CD4-positive, alpha-beta T cell treated with Interleukin-15 for 1 hour (primary cell): ENCODE data around the gene SEMA5A.

ENCODE experiments used
- DNase-seq: peaks from one replicate; pipeline ENCODE4 v3.0.0-alpha.2; 2020

The SEMA5A gene

GRCh38 chr5:9314558-9314957 lies 231.3 kb downstream of the SEMA5A start:
- no peak for DNase-seq

DNA sequence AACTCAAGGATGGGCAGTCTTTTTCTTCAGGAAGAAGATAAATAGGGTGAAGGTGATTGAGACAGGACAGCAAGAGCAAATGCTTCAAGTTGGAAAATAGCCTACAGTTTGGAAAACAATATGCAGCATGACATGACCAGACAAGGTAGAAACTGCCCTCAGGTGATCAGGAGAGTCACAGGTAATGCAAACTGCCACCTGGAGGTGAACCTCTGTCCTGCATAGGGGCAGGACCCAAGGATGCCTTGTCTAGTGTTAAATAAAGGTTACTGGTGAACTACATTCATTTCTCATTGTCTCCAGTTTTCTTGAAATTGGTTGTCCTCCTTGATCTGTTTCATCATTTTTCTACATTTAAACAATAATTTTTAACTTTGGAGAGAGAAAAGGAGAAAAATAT lies 232.1 kb downstream of the SEMA5A start:
- no peak for DNase-seq

GRCh38 chr5:9307150-9307549 lies 238.7 kb downstream of the SEMA5A start:
- DNase-seq = no peak

DNA sequence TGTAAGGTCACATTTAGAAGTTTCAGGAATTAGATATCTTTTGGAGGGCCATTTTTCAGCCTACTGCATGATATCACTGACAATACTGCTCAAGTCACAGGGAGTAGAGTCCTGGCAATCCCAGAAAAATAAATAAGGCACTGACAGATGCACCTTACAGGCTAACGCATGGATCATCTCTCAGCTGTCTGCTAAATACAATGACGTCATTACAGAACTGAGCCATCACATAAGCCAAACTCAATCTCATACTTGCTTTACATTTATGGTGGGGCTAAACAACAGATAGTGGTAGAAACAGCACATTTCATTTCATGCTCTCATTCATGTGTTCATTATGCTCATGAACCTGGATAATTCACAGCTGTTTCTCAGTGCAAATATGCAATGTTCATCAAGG lies 243.7 kb downstream of the SEMA5A start:
- no peak for DNase-seq

- DNase-seq = no peak
These were observed 244.7 kb downstream of the SEMA5A start for GRCh38 chr5:9301200-9301599.

- no peak for DNase-seq
These were observed 248.7 kb downstream of the SEMA5A start for GRCh38 chr5:9297134-9297533.

DNA sequence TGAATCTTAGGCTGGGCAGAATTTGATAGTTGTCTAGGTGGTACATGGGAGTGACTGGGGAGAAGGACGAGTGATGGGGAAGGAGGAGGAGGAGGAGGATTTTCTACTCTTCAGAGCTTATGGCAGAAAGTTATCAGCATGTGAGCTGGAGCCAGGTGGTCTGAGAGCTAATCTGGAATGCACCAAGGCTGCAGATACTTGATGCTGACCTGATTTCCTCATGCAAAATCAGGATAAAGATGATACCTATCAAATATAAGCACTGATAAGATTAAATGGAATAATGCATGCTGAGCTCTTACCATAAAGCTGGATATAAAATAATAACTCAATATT lies 250.4 kb downstream of the SEMA5A start:
- no peak for DNase-seq

DNA sequence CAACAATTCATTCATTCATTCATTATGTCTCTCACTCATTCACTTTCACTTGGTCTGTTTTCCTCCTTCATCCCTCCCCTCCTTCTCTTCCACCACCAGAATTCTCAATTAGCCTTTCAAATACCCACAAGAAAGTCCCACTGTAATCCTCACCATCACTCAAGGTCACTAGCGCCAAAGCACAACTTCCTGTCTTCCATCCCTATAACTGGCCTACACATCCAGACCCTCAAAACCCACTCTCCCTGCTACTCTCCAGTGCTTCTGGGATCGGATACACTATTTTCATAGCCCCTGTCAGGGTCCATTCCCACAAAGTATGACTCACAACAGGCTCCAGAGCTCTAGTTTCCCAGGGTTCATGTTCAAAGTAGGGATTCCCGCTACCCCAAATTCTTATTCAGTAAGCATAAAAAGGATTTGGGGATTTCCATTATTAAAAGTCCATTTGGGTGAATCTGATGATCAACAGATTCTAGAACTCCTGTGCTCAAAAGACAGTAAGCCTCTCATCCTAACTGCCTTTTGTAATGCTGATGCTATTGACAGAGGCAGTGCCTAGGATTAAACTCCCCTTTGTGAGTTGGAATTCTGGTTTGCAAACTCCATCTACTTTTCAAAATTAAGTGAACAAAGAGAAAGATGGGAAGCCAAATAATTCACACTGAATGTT lies 250.9 kb downstream of the SEMA5A start:
- DNase-seq = no peak

DNA sequence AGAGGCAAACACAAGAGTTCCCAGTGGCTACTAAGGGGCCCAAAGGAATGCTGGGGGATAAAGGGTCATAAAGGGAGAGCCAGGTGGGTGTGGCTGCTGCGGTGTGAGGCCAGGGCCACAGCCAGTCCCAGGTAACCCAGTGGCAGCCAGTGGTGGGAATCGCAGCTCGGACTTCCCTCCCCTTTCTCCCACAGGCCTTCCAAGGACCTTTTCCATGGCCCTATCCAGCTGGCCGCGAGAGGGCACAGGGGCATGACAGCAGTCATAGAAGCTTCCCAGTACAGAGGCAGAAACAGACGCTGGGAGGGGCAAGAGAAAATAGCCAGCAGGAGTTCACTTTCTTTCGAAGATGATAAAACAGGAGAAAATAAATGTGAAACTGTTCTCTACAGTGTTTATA lies 257.6 kb downstream of the SEMA5A start:
- no peak for DNase-seq

DNA sequence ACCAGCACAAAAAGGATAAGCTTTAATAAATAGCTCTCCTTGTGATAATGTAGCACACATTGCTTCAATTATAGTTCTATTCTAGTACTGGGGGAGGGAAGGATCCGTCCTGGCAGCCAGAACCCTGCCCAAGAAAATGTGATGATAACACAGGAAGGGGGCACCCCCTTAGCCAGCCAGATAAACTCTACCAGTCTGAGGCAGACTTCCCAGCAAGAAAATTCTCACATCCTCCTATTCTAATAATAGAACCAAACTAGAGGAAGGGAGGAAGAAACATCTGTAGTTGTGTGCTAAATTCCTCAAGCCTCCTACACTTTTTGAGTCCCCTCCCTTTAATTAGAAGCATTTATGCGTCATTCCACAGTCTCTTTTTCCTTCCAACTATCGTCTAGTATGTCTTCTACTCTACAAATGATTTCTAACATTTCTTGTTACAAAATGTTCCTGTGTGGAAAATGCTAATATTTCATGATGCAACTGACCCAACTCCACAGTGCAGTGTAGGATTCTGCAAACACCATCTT lies 261.0 kb downstream of the SEMA5A start:
- no peak for DNase-seq

DNA sequence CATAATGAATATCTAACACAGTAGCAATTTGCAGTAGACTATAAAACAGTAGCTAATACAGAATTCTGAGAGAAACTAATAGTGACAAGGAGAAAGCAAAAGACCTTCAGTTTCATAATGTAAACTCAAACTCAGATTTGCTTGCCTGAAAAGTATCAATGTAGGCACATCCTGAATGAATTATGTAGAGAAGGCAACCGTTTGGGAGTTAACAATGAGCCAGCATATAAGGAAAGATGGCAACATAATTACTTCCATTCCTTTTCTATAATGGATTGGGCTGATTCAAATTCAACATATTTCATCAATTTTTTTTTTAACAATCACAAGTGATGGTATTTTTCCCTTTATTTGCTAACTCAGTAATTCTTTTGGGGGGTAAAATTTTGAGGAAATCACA lies 261.6 kb downstream of the SEMA5A start:
- no peak for DNase-seq

GRCh38 chr5:9283473-9283872 lies 262.4 kb downstream of the SEMA5A start:
- no peak for DNase-seq

DNA sequence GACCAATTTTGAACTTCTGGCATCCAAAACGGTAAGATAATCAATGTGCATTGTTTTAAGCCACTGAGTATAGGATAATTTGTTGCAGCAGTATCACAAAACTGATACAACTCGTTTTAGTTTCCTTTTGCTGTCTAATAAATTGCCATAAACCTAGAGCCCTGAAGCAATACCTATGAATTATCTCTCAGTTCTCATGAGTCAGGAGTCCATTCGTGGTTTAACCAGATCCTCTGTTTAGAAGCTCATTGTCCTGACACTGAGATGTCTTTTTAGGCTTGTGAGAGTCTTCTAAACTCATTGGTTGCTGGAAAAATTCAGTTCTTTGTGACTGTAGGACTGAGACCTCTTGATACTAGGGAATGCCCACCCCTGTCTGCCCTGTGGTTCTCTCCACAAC lies 262.9 kb downstream of the SEMA5A start:
- no peak for DNase-seq

GRCh38 chr5:9282211-9282610 lies 263.7 kb downstream of the SEMA5A start:
- no peak for DNase-seq

DNA sequence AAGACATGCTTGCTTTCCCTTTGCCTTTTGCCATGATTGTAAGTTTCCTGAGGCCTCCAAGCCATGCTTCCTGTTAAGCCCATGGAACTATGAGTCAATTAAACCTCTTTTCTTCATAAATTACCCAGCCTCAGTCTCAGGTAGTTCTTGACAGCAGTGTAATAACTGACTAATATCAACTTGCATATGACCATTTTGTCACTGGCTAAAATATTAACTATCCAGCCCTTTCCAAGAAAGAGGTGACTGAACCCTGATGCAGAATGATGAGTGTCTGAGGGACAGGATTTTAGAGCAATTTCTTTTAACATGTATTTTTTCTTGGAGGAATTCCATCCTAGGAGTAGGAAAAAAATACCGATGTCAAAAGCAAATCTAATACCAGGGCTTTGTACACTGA lies 266.1 kb downstream of the SEMA5A start:
- DNase-seq = no peak

- no peak for DNase-seq
These were observed 266.8 kb downstream of the SEMA5A start for GRCh38 chr5:9278921-9279603.

- no peak for DNase-seq
These were observed 276.9 kb downstream of the SEMA5A start for GRCh38 chr5:9269014-9269413.

- DNase-seq = no peak
These were observed 277.6 kb downstream of the SEMA5A start for GRCh38 chr5:9268226-9268625.

- DNase-seq = no peak
These were observed 280.2 kb downstream of the SEMA5A start for GRCh38 chr5:9265441-9266287.

- no peak for DNase-seq
These were observed 281.6 kb downstream of the SEMA5A start for GRCh38 chr5:9264301-9264700.

- DNase-seq = no peak
These were observed 282.2 kb downstream of the SEMA5A start for GRCh38 chr5:9263656-9264055.

GRCh38 chr5:9251379-9251980 lies 294.4 kb downstream of the SEMA5A start:
- no peak for DNase-seq

DNA sequence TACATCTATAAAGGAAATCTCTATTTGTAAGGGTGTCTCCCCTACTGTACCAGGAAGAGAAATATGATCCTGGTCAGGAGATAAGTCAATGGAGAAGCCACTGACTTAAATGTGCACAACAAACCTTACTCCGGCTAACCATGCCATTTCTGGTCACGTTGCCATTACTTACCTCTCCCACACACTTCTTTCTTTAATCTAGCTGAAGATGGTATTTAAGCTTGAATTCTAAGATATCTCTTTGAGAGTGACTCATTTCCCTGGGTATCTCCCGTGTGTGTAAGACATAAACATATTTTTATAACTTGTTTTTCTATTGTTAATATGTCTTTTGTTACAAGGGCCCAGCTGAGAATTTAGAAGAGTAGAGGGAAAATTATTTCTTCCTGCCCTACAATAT lies 296.6 kb downstream of the SEMA5A start:
- no peak for DNase-seq
